ENCODE results near the gene BPIFB6. TPM values are rescaled to one million over a fixed set of nuclear protein-coding genes. Genes with fewer than 3 reads are reported as not detected.

Gene BPIFB6
- polyA plus RNA-seq, 1 of the 3 experiments (the other 2 are of a cell fraction), result not detected

- Histone ChIP-seq H4K20me1 (ENCODE audit: insufficient read depth) (no peaks in the 10 kb centered on the region), H3K27me3 (ENCODE audit: insufficient read depth) (peaks cover 50% of the 10 kb centered on the region; the same call in 1 of the 2 replicates), H3K9me3 (no peaks in the 10 kb centered on the region), H3K36me3 (replicated peaks in 1 of 2; ENCODE audit: control insufficient read depth in 1 of 2, insufficient read depth in 2 of 2, low read length in 1 of 2) (no peaks in the 10 kb centered on the region), H2AFZ (ENCODE audit: low read depth) (no peak overlapping the region), H3K4me1 (ENCODE audit: control insufficient read depth in 1 of 2, insufficient read depth in 2 of 2, low read depth in 1 of 2, low read length in 1 of 2) (no peaks in the 10 kb centered on the region), H3F3A (replicated peaks; ENCODE audit: insufficient read depth) (no peaks in the 10 kb centered on the region), H3K79me2 (ENCODE audit: insufficient read depth) (no peaks in the 10 kb centered on the region), H3K4me2 (no peak overlapping the region), H3K27ac (ENCODE audit: low read depth in 2 of 2, low read length in 1 of 2) (no peak overlapping the region), H3K9me2 (no peaks in the 10 kb centered on the region), H3K9ac (no peak overlapping the region), H3K4me3 (ENCODE audit: low read depth in 2 of 2, low read length in 1 of 2) (no peak overlapping the region)
- ChIA-PET POLR2A (no interaction called here), CTCF (no interaction called here)
- no peak for DNase-seq
- WGBS (ENCODE audit: low lambda C conversion rate), result 19% methylated on average over 4 of the region's 7 CpGs
- no peak for TF ChIP-seq REST (IDR thresholded peaks at IDR 0.05; ENCODE audit: low read depth, low read length)
- no peak for TF ChIP-seq TCF12 (IDR thresholded peaks at IDR 0.05)
Measured at GRCh38 chr20:33059136-33059535, 27.7 kb downstream of the BPIFB6 start.

- no peak overlapping the region for H3K4me2 ChIP-seq
- H3K4me3 ChIP-seq (ENCODE audit: low read depth in 2 of 2, low read length in 1 of 2), result no peak overlapping the region
- H3K4me1 ChIP-seq (ENCODE audit: control insufficient read depth in 1 of 2, insufficient read depth in 2 of 2, low read depth in 1 of 2, low read length in 1 of 2), result no peaks in the 10 kb centered on the region
- CTCF ChIA-PET, result no interaction called here
- 23% methylated on average over 8 of the region's 22 CpGs for WGBS (ENCODE audit: low lambda C conversion rate)
- no peaks in the 10 kb centered on the region for H3K9me3 ChIP-seq
- peaks cover 43% of the 10 kb centered on the region; the same call in 1 of the 2 replicates for H3K27me3 ChIP-seq (ENCODE audit: insufficient read depth)
- no peak for TF ChIP-seq IRF3 (IDR thresholded peaks at IDR 0.05; ENCODE audit: low read depth, low read length)
- no peak for TF ChIP-seq EZH2phosphoT487 (IDR thresholded peaks at IDR 0.05; ENCODE audit: borderline replicate concordance, low read depth)
- no peak for TF ChIP-seq FOXM1 (IDR thresholded peaks at IDR 0.05; ENCODE audit: low read depth)
- no peak overlapping the region for H3K27ac ChIP-seq (ENCODE audit: low read depth in 2 of 2, low read length in 1 of 2)
- no peak for DNase-seq
- no peaks in the 10 kb centered on the region for H4K20me1 ChIP-seq (ENCODE audit: insufficient read depth)
- no peaks in the 10 kb centered on the region for H3F3A ChIP-seq (replicated peaks; ENCODE audit: insufficient read depth)
- H2AFZ ChIP-seq (ENCODE audit: low read depth), result no peak overlapping the region
- no peaks in the 10 kb centered on the region for H3K79me2 ChIP-seq (ENCODE audit: insufficient read depth)
- no peaks in the 10 kb centered on the region for H3K9me2 ChIP-seq
- POLR2A ChIA-PET, result no interaction called here
- H3K36me3 ChIP-seq (replicated peaks in 1 of 2; ENCODE audit: control insufficient read depth in 1 of 2, insufficient read depth in 2 of 2, low read length in 1 of 2), result no peaks in the 10 kb centered on the region
- H3K9ac ChIP-seq, result no peak overlapping the region
Measured at GRCh38 chr20:33059741-33060390, 28.4 kb downstream of the BPIFB6 start.

GRCh38 chr20:33061658-33062028, 30.2 kb downstream of the BPIFB6 start:
- no peak overlapping the region for H3K27ac ChIP-seq (ENCODE audit: low read depth in 2 of 2, low read length in 1 of 2)
- ChIA-PET POLR2A (no interaction called here), CTCF (interaction anchor here (1.2 kb wide), 1 partner anchor 16 kb away, joined by 3 read pairs; no protein-coding TSS in a partner anchor)
- no peak overlapping the region for H3K9ac ChIP-seq
- H3K36me3 ChIP-seq (replicated peaks in 1 of 2; ENCODE audit: control insufficient read depth in 1 of 2, insufficient read depth in 2 of 2, low read length in 1 of 2), result no peaks in the 10 kb centered on the region
- no peaks in the 10 kb centered on the region for H3K9me2 ChIP-seq
- no peak overlapping the region for H3K4me2 ChIP-seq
- no peak for DNase-seq
- peaks cover 30% of the 10 kb centered on the region; the same call in 1 of the 2 replicates for H3K27me3 ChIP-seq (ENCODE audit: insufficient read depth)
- no peaks in the 10 kb centered on the region for H3F3A ChIP-seq (replicated peaks; ENCODE audit: insufficient read depth)
- no peaks in the 10 kb centered on the region for H3K4me1 ChIP-seq (ENCODE audit: control insufficient read depth in 1 of 2, insufficient read depth in 2 of 2, low read depth in 1 of 2, low read length in 1 of 2)
- H4K20me1 ChIP-seq (ENCODE audit: insufficient read depth), result no peaks in the 10 kb centered on the region
- H3K79me2 ChIP-seq (ENCODE audit: insufficient read depth), result no peaks in the 10 kb centered on the region
- no peak overlapping the region for H2AFZ ChIP-seq (ENCODE audit: low read depth)
- no peak overlapping the region for H3K4me3 ChIP-seq (ENCODE audit: low read depth in 2 of 2, low read length in 1 of 2)
- H3K9me3 ChIP-seq, result no peaks in the 10 kb centered on the region
- 75% methylated on average over 7 of the region's 14 CpGs for WGBS (ENCODE audit: low lambda C conversion rate)
- no peak for TF ChIP-seq ELF1 (IDR thresholded peaks at IDR 0.05)
- no peak for TF ChIP-seq SMC3 (IDR thresholded peaks at IDR 0.05; ENCODE audit: low read depth, low read length)
- no peak for TF ChIP-seq USF2 (IDR thresholded peaks at IDR 0.05; ENCODE audit: borderline replicate concordance, low read depth, low read length)
- TF ChIP-seq SIN3A (IDR thresholded peaks at IDR 0.05; ENCODE audit: borderline replicate concordance, low read depth, low read length), result no peak
- no peak for TF ChIP-seq CTCF (IDR thresholded peaks at IDR 0.05)
- TF ChIP-seq JUND (IDR thresholded peaks at IDR 0.05), result no peak
- no peak for TF ChIP-seq EP300 (IDR thresholded peaks at IDR 0.05; ENCODE audit: borderline replicate concordance in 1 of 2, low read depth in 1 of 2, low read length in 1 of 2)
- TF ChIP-seq RCOR1 (IDR thresholded peaks at IDR 0.05; ENCODE audit: low read length), result no peak
- TF ChIP-seq TCF12 (IDR thresholded peaks at IDR 0.05), result no peak
- no peak for TF ChIP-seq MAX (IDR thresholded peaks at IDR 0.05; ENCODE audit: low read depth)

Measured in SK-N-SH (cell line).